HepG2 (cell line): Measurements from ENCODE around the gene FHL3. TPM values are rescaled to one million over a fixed set of nuclear protein-coding genes. Genes with fewer than 3 reads are reported as not detected.

ENCODE experiments used
- GATA4 ChIP-seq: sonication (generic); IDR thresholded peaks from 2 replicates; pipeline ENCODE4 v1.6.1; 2016; ENCODE audit warnings: antibody characterized with exemption, low read depth, borderline replicate concordance
- JUN ChIP-seq: sonication (generic); formaldehyde crosslinking; IDR thresholded peaks from 2 replicates; pipeline ENCODE4 v1.4.0; 2020; ENCODE audit warnings: mild to moderate bottlenecking, missing genetic modification reagents
- MAZ ChIP-seq, 2 experiments: sonication (generic) in 1 of 2; formaldehyde crosslinking in 1 of 2; IDR thresholded peaks; 2 replicates each; pipeline versions ENCODE4 v1.5.0 to v1.6.1; 2012 to 2020; ENCODE audit warnings: low read depth in 2 of 2, mild to moderate bottlenecking in 2 of 2, borderline replicate concordance in 1 of 2, improper control_type of control experiment in 1 of 2, low read length in 1 of 2, missing genetic modification reagents in 1 of 2, moderate library complexity in 1 of 2
- MEIS1 ChIP-seq: sonication (generic); formaldehyde crosslinking; IDR thresholded peaks from 2 replicates; pipeline ENCODE4 v1.9.0; 2021; ENCODE audit warnings: mild to moderate bottlenecking, missing genetic modification reagents, moderate library complexity, borderline replicate concordance
- MIER2 ChIP-seq: IDR thresholded peaks from 2 replicates; pipeline ENCODE4 v1.6.1; 2016; ENCODE audit warnings: missing biosample characterization, missing genetic modification reagents
- RFXAP ChIP-seq: sonication (generic); formaldehyde crosslinking; IDR thresholded peaks from 2 replicates; pipeline ENCODE4 v1.4.0; 2020; ENCODE audit warnings: missing genetic modification reagents, borderline replicate concordance
- SAP130 ChIP-seq: IDR thresholded peaks from 2 replicates; pipeline ENCODE4 v1.6.1; 2016; ENCODE audit warnings: low read depth
- TEAD3 ChIP-seq: optimal IDR thresholded peaks from 2 replicates; pipeline ENCODE3; 2016; ENCODE audit warnings: borderline replicate concordance
- ZFAT ChIP-seq: sonication (generic); formaldehyde crosslinking; conservative IDR thresholded peaks from 2 replicates; pipeline ENCODE4 v1.8.1; 2023; ENCODE audit warnings: missing genetic modification reagents, inconsistent platforms
- ZKSCAN5 ChIP-seq: sonication (generic); formaldehyde crosslinking; IDR thresholded peaks from 2 replicates; pipeline ENCODE4 v1.5.1; 2020; ENCODE audit warnings: mild to moderate bottlenecking, missing genetic modification reagents
- ZNF772 ChIP-seq: sonication (generic); formaldehyde crosslinking; IDR thresholded peaks from 2 replicates; pipeline ENCODE4 v1.5.0; 2020; ENCODE audit warnings: mild to moderate bottlenecking, missing genetic modification reagents
- polyA plus RNA-seq, 8 experiments: library from polyadenylated mRNA; depleted of rRNA in 3 of 8; stranded (reverse) in 7 of 8; unstranded in 1 of 8; fragments of >200 nt; fragmentation: Illumina TruSeq in 4 of 8; extraction: Trizol in 4 of 8; gene quantifications; 2 replicates each; pipeline versions ENCODE4 v1.2.1 to v1.2.3, GENCODE V29; 2011 to 2016; ENCODE audit warnings: low read depth in 4 of 8, missing spikeins in 1 of 8, mixed read lengths in 1 of 8; ENCODE audit not compliant: insufficient read depth in 1 of 8
- total RNA-seq, 5 experiments: library from RNA; depleted of rRNA; stranded (reverse); fragments of >200 nt; fragmentation: Illumina TruSeq; extraction: Trizol; gene quantifications; 2 replicates each; pipeline ENCODE4 v1.2.3, GENCODE V29; 2016; ENCODE audit warnings: low read depth in 1 of 5
- TF ChIP-seq, protein P1 (sequence below): sonication (generic); formaldehyde crosslinking; IDR thresholded peaks from 2 replicates; pipeline ENCODE4 v1.4.0; 2020; ENCODE audit warnings: mild to moderate bottlenecking, low read depth, missing genetic modification reagents
- TF ChIP-seq, protein P2 (sequence below): sonication (generic); formaldehyde crosslinking; IDR thresholded peaks from 2 replicates; pipeline ENCODE4 v1.5.1; 2020; ENCODE audit warnings: mild to moderate bottlenecking, missing genetic modification reagents
- TF ChIP-seq, protein P3 (sequence below): sonication (generic); formaldehyde crosslinking; IDR thresholded peaks from 2 replicates; pipeline ENCODE4 v1.5.0; 2020; ENCODE audit warnings: mild to moderate bottlenecking, missing genetic modification reagents, moderate library complexity
- TF ChIP-seq, protein P4 (sequence below): sonication (generic); formaldehyde crosslinking; IDR thresholded peaks from 2 replicates; pipeline ENCODE4 v1.5.1; 2020; ENCODE audit warnings: mild to moderate bottlenecking, missing genetic modification reagents, moderate library complexity

FHL3 gene
- total and polyA plus RNA-seq, 2 of the 13 experiments (the other 11 are each of a cell fraction or from before 2014, with no cell fraction given): 2.8 to 6.6 TPM

DNA sequence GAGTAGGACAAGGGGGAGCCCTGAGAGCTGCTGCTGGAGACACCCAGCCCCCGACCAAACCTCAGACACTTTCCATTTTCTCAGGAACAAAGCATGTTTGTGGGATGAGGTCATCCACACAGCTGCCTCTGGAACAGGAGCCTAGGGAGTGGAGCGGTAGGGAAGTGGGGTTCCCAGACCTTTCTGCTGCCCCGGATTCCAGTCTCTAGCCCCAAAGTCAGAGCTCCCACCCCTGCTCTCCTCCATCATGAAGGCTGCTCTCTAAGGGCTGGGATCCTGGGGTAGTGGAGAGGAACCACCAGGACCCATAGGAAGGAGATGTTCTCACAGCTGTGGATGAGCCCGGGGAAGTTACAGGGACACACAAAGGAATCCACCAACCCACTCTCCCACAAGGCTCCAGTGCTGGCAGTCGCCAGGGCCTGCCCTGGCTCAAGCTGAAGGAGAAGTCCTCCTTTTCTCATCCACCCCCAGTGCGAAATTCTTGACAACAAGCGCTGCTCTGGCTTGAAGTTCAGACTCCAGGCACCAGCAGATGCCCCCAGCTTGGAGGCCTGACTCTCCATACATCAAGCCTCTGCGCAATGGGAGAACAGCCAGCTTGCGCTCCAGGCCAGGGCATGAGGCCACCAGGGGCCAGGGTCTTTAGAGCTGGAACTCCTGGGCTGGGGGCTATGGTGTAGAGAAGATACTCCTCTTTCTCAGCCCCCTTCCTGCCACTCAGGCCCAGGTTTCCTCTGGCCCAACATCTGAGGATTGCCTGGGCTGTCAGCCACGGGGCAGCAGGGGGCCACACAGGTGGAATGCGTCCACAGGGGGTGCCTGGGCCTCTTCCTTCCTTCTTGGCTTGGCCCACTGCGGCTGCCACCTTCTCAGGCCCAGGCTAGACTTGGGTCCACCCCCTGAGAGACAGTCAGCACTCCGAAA is 4.5 kb downstream of the FHL3 start (continued):
- TF ChIP-seq, protein P1, sequence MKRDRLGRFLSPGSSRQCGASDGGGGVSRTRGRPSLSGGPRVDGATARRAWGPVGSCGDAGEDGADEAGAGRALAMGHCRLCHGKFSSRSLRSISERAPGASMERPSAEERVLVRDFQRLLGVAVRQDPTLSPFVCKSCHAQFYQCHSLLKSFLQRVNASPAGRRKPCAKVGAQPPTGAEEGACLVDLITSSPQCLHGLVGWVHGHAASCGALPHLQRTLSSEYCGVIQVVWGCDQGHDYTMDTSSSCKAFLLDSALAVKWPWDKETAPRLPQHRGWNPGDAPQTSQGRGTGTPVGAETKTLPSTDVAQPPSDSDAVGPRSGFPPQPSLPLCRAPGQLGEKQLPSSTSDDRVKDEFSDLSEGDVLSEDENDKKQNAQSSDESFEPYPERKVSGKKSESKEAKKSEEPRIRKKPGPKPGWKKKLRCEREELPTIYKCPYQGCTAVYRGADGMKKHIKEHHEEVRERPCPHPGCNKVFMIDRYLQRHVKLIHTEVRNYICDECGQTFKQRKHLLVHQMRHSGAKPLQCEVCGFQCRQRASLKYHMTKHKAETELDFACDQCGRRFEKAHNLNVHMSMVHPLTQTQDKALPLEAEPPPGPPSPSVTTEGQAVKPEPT: no peak
- no peak for TF ChIP-seq GATA4
- TF ChIP-seq MAZ (IDR thresholded peaks at IDR 0.05; ENCODE audit: borderline replicate concordance, low read depth, low read length): no peak
- TF ChIP-seq MAZ (CRISPR knock-in tag; IDR thresholded peaks at IDR 0.05; ENCODE audit: low read depth): no peak
- TF ChIP-seq, protein P2, sequence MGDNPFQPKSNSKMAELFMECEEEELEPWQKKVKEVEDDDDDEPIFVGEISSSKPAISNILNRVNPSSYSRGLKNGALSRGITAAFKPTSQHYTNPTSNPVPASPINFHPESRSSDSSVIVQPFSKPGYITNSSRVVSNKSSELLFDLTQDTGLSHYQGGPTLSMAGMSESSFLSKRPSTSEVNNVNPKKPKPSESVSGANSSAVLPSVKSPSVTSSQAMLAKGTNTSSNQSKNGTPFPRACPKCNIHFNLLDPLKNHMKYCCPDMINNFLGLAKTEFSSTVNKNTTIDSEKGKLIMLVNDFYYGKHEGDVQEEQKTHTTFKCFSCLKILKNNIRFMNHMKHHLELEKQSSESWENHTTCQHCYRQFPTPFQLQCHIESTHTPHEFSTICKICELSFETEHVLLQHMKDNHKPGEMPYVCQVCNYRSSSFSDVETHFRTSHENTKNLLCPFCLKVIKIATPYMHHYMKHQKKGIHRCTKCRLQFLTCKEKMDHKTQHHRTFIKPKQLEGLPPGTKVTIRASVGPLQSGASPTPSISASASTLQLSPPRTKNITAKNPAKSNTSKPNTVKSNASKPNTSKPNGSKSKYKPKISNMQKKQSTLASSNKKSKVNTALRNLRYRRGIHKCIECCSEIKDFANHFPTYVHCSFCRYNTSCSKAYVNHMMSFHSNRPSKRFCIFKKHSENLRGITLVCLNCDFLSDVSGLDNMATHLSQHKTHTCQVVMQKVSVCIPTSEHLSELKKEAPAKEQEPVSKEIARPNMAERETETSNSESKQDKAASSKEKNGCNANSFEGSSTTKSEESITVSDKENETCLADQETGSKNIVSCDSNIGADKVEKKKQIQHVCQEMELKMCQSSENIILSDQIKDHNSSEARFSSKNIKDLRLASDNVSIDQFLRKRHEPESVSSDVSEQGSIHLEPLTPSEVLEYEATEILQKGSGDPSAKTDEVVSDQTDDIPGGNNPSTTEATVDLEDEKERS: no peak
- TF ChIP-seq ZNF772 (CRISPR knock-in tag): 0 out of 2 replicates have a peak, but pooled peaks have one; percentile 31
- no peak for TF ChIP-seq ZKSCAN5 (CRISPR knock-in tag)
- TF ChIP-seq, protein P3, sequence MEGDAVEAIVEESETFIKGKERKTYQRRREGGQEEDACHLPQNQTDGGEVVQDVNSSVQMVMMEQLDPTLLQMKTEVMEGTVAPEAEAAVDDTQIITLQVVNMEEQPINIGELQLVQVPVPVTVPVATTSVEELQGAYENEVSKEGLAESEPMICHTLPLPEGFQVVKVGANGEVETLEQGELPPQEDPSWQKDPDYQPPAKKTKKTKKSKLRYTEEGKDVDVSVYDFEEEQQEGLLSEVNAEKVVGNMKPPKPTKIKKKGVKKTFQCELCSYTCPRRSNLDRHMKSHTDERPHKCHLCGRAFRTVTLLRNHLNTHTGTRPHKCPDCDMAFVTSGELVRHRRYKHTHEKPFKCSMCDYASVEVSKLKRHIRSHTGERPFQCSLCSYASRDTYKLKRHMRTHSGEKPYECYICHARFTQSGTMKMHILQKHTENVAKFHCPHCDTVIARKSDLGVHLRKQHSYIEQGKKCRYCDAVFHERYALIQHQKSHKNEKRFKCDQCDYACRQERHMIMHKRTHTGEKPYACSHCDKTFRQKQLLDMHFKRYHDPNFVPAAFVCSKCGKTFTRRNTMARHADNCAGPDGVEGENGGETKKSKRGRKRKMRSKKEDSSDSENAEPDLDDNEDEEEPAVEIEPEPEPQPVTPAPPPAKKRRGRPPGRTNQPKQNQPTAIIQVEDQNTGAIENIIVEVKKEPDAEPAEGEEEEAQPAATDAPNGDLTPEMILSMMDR: no peak
- TF ChIP-seq JUN (CRISPR knock-in tag): peak; percentile 82; the same call in 1 of the 2 replicates
- TF ChIP-seq MEIS1: no peak
- 0 out of 2 replicates have a peak, but pooled peaks have one; percentile 23 for TF ChIP-seq SAP130 (CRISPR knock-in tag)
- TF ChIP-seq ZFAT: no peak
- peak; percentile 50 for TF ChIP-seq TEAD3 (CRISPR knock-in tag)
- no peak for TF ChIP-seq RFXAP (CRISPR knock-in tag)
- TF ChIP-seq MIER2 (CRISPR knock-in tag): no peak
- TF ChIP-seq, protein P4, sequence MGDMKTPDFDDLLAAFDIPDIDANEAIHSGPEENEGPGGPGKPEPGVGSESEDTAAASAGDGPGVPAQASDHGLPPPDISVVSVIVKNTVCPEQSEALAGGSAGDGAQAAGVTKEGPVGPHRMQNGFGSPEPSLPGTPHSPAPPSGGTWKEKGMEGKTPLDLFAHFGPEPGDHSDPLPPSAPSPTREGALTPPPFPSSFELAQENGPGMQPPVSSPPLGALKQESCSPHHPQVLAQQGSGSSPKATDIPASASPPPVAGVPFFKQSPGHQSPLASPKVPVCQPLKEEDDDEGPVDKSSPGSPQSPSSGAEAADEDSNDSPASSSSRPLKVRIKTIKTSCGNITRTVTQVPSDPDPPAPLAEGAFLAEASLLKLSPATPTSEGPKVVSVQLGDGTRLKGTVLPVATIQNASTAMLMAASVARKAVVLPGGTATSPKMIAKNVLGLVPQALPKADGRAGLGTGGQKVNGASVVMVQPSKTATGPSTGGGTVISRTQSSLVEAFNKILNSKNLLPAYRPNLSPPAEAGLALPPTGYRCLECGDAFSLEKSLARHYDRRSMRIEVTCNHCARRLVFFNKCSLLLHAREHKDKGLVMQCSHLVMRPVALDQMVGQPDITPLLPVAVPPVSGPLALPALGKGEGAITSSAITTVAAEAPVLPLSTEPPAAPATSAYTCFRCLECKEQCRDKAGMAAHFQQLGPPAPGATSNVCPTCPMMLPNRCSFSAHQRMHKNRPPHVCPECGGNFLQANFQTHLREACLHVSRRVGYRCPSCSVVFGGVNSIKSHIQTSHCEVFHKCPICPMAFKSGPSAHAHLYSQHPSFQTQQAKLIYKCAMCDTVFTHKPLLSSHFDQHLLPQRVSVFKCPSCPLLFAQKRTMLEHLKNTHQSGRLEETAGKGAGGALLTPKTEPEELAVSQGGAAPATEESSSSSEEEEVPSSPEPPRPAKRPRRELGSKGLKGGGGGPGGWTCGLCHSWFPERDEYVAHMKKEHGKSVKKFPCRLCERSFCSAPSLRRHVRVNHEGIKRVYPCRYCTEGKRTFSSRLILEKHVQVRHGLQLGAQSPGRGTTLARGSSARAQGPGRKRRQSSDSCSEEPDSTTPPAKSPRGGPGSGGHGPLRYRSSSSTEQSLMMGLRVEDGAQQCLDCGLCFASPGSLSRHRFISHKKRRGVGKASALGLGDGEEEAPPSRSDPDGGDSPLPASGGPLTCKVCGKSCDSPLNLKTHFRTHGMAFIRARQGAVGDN (CRISPR knock-in tag): peak; percentile 57
